HepG2 (cell line): ENCODE results near the gene COQ9. TPM values are rescaled to one million over a fixed set of nuclear protein-coding genes. Genes with fewer than 3 reads are reported as not detected.
A peak's percentile ranks its signal among the peaks of the same experiment; 100 is the strongest.

Source experiments
- ATAC-seq: fragments of 200-7000 bp; cut with Tn5 transposase; 3 replicates; pipeline ENCODE4 v1.9.1; 2020; ENCODE audit warnings: mild to moderate bottlenecking, moderate library complexity
- BruUV-seq: library from RNA; stranded (reverse); fragments of 400-500 nt; replicated peaks from 2 replicates; lab custom pipeline; 2021; lab: Mats Ljungman, UMichigan
- CTCF ChIA-PET: fragments of 300-600 bp; formaldehyde crosslinking; extraction: SDS; loops from one replicate; lab custom pipeline; 2021; ENCODE audit warnings: low total read pairs, inconsistent platforms, low intra/inter-chr PET ratio; lab: Yijun Ruan, JAX
- POLR2A ChIA-PET: fragments of 350-600 bp; sonication (Branson Sonifier 250); formaldehyde crosslinking; loops from one replicate; lab custom pipeline; 2020; ENCODE audit warnings: antibody characterized with exemption, inconsistent platforms; lab: Yijun Ruan, JAX
- DNase-seq: peaks from one replicate; pipeline ENCODE4 v3.0.0-alpha.2; 2015; ENCODE audit warnings: low spot score
- FAIRE-seq: peaks from 3 replicates; lab custom pipeline; 2011; peaks lifted over from hg19 to GRCh38; lab: Jason Lieb, UNC
- H2AFZ ChIP-seq: one replicate; pipeline ENCODE4 v1.6.1; 2011; ENCODE audit warnings: low read length, inconsistent platforms
- H3K27ac ChIP-seq: fragments of 300-600 bp; 3 replicates; pipeline ENCODE4 v1.8.0; 2011; ENCODE audit warnings: mixed run types, mild to moderate bottlenecking, mixed read lengths, low read length, inconsistent platforms; ENCODE audit not compliant: insufficient read depth; ENCODE audit errors: extremely low read length
- H3K27me3 ChIP-seq, 2 experiments: fragments of 200-600 bp in 1 of 2; 2 replicates in 1 of 2; 3 replicates in 1 of 2; pipeline versions ENCODE4 v1.6.0 to v1.8.0; 2011; ENCODE audit warnings: low read length in 2 of 2, mild to moderate bottlenecking in 2 of 2, moderate library complexity in 2 of 2, inconsistent platforms in 1 of 2; ENCODE audit not compliant: insufficient read depth in 2 of 2, control insufficient read depth in 1 of 2
- H3K36me3 ChIP-seq, 2 experiments: fragments of 200-600 bp in 1 of 2; replicated peaks in 1 of 2; 2 replicates in 1 of 2; 3 replicates in 1 of 2; pipeline versions ENCODE4 v1.5.1 to v1.8.0; 2011; ENCODE audit warnings: low read length in 2 of 2, inconsistent platforms in 1 of 2; ENCODE audit not compliant: insufficient read depth in 2 of 2, control insufficient read depth in 1 of 2
- H3K4me1 ChIP-seq: 2 replicates; pipeline ENCODE4 v1.5.1; 2012; ENCODE audit warnings: low read length, inconsistent platforms; ENCODE audit not compliant: insufficient read depth
- H3K4me2 ChIP-seq: 2 replicates; pipeline ENCODE4 v1.6.0; 2011; ENCODE audit warnings: low read depth, low read length, inconsistent platforms
- H3K4me3 ChIP-seq, 3 experiments: fragments of 200-600 bp in 1 of 3; sonication (generic), shearing (Covaris generic) in 1 of 3; replicated peaks in 1 of 3; 2 replicates each; pipeline ENCODE4 v1.5.1; 2011 to 2016; ENCODE audit warnings: low read length in 3 of 3, inconsistent platforms in 2 of 3, low read depth in 2 of 3, mild to moderate bottlenecking in 2 of 3, control low read depth in 1 of 3, mixed read lengths in 1 of 3; ENCODE audit not compliant: insufficient read depth in 1 of 3
- H3K79me2 ChIP-seq: one replicate; pipeline ENCODE4 v1.6.1; 2011; ENCODE audit warnings: low read length, inconsistent platforms; ENCODE audit not compliant: insufficient read depth
- H3K9ac ChIP-seq: 2 replicates; pipeline ENCODE4 v1.6.0; 2011; ENCODE audit warnings: mild to moderate bottlenecking, low read depth, low read length, inconsistent platforms; ENCODE audit not compliant: insufficient read depth
- H3K9me3 ChIP-seq: 2 replicates; pipeline ENCODE4 v1.5.1; 2012; ENCODE audit warnings: mild to moderate bottlenecking, low read length
- H4K20me1 ChIP-seq: 2 replicates; pipeline ENCODE4 v1.6.0; 2011; ENCODE audit warnings: inconsistent platforms, mild to moderate bottlenecking, low read length, moderate library complexity; ENCODE audit not compliant: insufficient read depth
- ESRRA ChIP-seq: sonication (generic); formaldehyde crosslinking; IDR thresholded peaks from 2 replicates; pipeline ENCODE4 v1.5.1; 2020; ENCODE audit warnings: mild to moderate bottlenecking, low read depth, missing genetic modification reagents
- GATAD2A ChIP-seq: IDR thresholded peaks from 2 replicates; pipeline ENCODE4 v1.6.1; 2016
- HDAC2 ChIP-seq: sonication (generic); formaldehyde crosslinking; IDR thresholded peaks from 2 replicates; pipeline ENCODE4 v1.4.0; 2020; ENCODE audit warnings: missing genetic modification reagents
- HNF4A ChIP-seq: sonication (generic); formaldehyde crosslinking; IDR thresholded peaks from 2 replicates; pipeline ENCODE4 v1.4.0; 2020; ENCODE audit warnings: missing genetic modification reagents
- HNF4G ChIP-seq, 2 experiments: sonication (generic) in 1 of 2; formaldehyde crosslinking in 1 of 2; IDR thresholded peaks; 2 replicates each; pipeline versions ENCODE4 v1.4.0 to v1.6.1; 2011 to 2020; ENCODE audit warnings: borderline replicate concordance in 2 of 2, low read depth in 2 of 2, mild to moderate bottlenecking in 2 of 2, low read length in 1 of 2, missing genetic modification reagents in 1 of 2, moderate library complexity in 1 of 2
- HOXA9 ChIP-seq: sonication (generic); formaldehyde crosslinking; IDR thresholded peaks from 2 replicates; pipeline ENCODE4 v1.8.1; 2022; ENCODE audit warnings: missing genetic modification reagents, mild to moderate bottlenecking, moderate library complexity, borderline replicate concordance
- ZNF629 ChIP-seq: sonication (generic); formaldehyde crosslinking; conservative IDR thresholded peaks from 2 replicates; pipeline ENCODE4 v1.5.0; 2020; ENCODE audit warnings: missing genetic modification reagents
- ZNF644 ChIP-seq: IDR thresholded peaks from 2 replicates; pipeline ENCODE4 v1.6.1; 2016; ENCODE audit warnings: low read depth
- WGBS: methylation state at CpG from one replicate; pipeline ENCODE4 v1.1.6; 2017; ENCODE audit warnings: low lambda C conversion rate; 5-methylcytosine and 5-hydroxymethylcytosine counted together
- in situ Hi-C: cut with HindIII; loops from 2 replicates; pipeline ENCODE4 v1.10.0; 2017; ENCODE audit warnings: low pct_unique_long_range_greater_than_20kb; ENCODE audit not compliant: extremely low pct_ligation_motif_present
- intact Hi-C: fragments of 100-400 bp; cut with micrococcal nuclease; formaldehyde crosslinking; loops from one replicate; pipeline ENCODE4 v1.10.0; 2022; ENCODE audit not compliant: unreplicated experiment
- polyA plus RNA-seq, 8 experiments: library from polyadenylated mRNA; depleted of rRNA in 3 of 8; stranded (reverse) in 7 of 8; unstranded in 1 of 8; fragments of >200 nt; fragmentation: Illumina TruSeq in 4 of 8; extraction: Trizol in 4 of 8; gene quantifications; 2 replicates each; pipeline versions ENCODE4 v1.2.1 to v1.2.3, GENCODE V29; 2011 to 2016; ENCODE audit warnings: low read depth in 4 of 8, missing spikeins in 1 of 8, mixed read lengths in 1 of 8; ENCODE audit not compliant: insufficient read depth in 1 of 8
- total RNA-seq, 5 experiments: library from RNA; depleted of rRNA; stranded (reverse); fragments of >200 nt; fragmentation: Illumina TruSeq; extraction: Trizol; gene quantifications; 2 replicates each; pipeline ENCODE4 v1.2.3, GENCODE V29; 2016; ENCODE audit warnings: low read depth in 1 of 5
- TF ChIP-seq, protein P1 (sequence below): sonication (generic); formaldehyde crosslinking; IDR thresholded peaks from 2 replicates; pipeline ENCODE4 v1.4.0; 2020; ENCODE audit warnings: low read depth, missing genetic modification reagents
- TF ChIP-seq, protein P2 (sequence below): sonication (generic); formaldehyde crosslinking; conservative IDR thresholded peaks from 2 replicates; pipeline ENCODE4 v1.4.0; 2020; ENCODE audit warnings: mild to moderate bottlenecking, missing genetic modification reagents, moderate library complexity
- TF ChIP-seq, protein P3 (sequence below): IDR thresholded peaks from 2 replicates; pipeline ENCODE4 v1.4.0; 2020; ENCODE audit warnings: mild to moderate bottlenecking, missing genetic modification reagents

Gene COQ9
- total and polyA plus RNA-seq, 2 of the 13 experiments (the other 11 are each of a cell fraction or from before 2014, with no cell fraction given), result 57.5 to 108 TPM

DNA sequence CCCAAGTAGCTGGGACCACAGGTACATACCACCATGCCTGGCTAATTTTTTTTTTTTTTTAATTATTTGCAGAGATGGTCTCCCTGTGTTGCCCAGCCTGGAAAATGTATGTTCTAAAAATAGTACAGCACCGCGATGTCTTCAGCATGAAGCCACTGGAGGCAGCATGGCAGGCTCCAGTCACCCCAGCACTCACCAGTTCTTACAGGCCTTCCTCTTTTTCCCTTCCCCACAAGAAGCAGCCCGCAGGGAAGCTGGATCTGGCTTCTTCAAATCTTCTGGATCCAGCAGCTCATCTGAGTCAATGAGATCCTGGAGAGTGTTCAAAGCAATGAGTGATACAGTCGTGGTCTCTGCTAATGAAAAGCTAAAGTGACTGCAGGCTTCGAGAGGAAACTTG lies 16.3 kb upstream of the COQ9 start (continued):
- TF ChIP-seq, protein P1, sequence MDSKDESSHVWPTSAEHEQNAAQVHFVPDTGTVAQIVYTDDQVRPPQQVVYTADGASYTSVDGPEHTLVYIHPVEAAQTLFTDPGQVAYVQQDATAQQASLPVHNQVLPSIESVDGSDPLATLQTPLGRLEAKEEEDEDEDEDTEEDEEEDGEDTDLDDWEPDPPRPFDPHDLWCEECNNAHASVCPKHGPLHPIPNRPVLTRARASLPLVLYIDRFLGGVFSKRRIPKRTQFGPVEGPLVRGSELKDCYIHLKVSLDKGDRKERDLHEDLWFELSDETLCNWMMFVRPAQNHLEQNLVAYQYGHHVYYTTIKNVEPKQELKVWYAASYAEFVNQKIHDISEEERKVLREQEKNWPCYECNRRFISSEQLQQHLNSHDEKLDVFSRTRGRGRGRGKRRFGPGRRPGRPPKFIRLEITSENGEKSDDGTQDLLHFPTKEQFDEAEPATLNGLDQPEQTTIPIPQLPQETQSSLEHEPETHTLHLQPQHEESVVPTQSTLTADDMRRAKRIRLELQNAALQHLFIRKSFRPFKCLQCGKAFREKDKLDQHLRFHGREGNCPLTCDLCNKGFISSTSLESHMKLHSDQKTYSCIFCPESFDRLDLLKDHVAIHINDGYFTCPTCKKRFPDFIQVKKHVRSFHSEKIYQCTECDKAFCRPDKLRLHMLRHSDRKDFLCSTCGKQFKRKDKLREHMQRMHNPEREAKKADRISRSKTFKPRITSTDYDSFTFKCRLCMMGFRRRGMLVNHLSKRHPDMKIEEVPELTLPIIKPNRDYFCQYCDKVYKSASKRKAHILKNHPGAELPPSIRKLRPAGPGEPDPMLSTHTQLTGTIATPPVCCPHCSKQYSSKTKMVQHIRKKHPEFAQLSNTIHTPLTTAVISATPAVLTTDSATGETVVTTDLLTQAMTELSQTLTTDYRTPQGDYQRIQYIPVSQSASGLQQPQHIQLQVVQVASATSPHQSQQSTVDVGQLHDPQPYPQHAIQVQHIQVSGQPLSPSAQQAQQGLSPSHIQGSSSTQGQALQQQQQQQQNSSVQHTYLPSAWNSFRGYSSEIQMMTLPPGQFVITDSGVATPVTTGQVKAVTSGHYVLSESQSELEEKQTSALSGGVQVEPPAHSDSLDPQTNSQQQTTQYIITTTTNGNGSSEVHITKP (CRISPR knock-in tag), result no peak

DNA sequence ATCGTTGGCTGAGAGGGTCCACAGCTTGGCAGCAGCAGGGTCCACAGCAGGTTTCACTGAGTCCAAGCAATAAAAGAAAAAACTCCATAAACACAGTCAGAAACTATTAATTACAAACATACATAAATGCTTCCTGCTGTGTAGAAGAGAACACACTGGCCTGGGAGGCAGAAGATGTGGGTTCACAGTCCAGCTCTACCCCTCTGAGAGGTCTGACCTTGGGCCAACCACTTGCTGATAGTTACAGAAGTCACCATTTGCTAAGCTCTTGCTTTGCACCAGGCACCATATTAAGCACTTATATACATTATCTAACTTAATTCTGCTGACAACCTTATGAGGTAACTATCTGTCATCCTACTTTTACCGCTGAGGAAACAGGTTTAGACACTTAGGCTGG lies 14.8 kb upstream of the COQ9 start:
- no peak overlapping the region for H3K9ac ChIP-seq
- ChIA-PET POLR2A (interaction anchor here (1.0 to 3.0 kb wide), 8 partner anchors 14 to 247 kb away, joined by 3 to 44 read pairs (median 5); partner anchors contain the start of genes CIAPIN1, COQ9, CX3CL1 and POLR2C), CTCF (interaction anchor here (1.2 kb wide), 1 partner anchor 13 kb away, joined by 4 read pairs; no protein-coding TSS in a partner anchor)
- no TSS peak for BruUV-seq
- H3K9me3 ChIP-seq, result no peaks in the 10 kb centered on the region
- H3K27me3 ChIP-seq, result no peaks in the 10 kb centered on the region
- no peaks in the 10 kb centered on the region for H3K79me2 ChIP-seq
- WGBS, result 85% methylated on average over 2 of the region's 2 CpGs
- intact Hi-C loops (no loop called here), in situ Hi-C loops (no loop called here)
- FAIRE-seq, result peak; percentile 39
- no peaks in the 10 kb centered on the region for H4K20me1 ChIP-seq
- H3K27ac ChIP-seq, result peak overlapping the region; percentile 9
- peaks cover 31 to 77% of the 10 kb centered on the region in 2 experiments for H3K36me3 ChIP-seq
- H3K4me2 ChIP-seq, result no peak overlapping the region
- ATAC-seq, result peak; percentile 72
- no peak overlapping the region for H3K4me3 ChIP-seq
- H3K4me1 ChIP-seq, result peaks cover 16% of the 10 kb centered on the region
- DNase-seq, result no peak
- no peak overlapping the region for H2AFZ ChIP-seq
- TF ChIP-seq HDAC2 (CRISPR knock-in tag) (peak; percentile 17; the same call in 1 of the 2 replicates), HNF4A (CRISPR knock-in tag) (peak; percentile 82), HNF4G (IDR thresholded peaks at IDR 0.05; ENCODE audit: borderline replicate concordance, low read depth, low read length) (peak; percentile 65), HNF4G (CRISPR knock-in tag; IDR thresholded peaks at IDR 0.05; ENCODE audit: borderline replicate concordance, low read depth) (no peak), GATAD2A (peak; percentile 47; the same call in 1 of the 2 replicates), ZNF629 (CRISPR knock-in tag) (no peak), ZNF644 (CRISPR knock-in tag) (0 out of 2 replicates have a peak, but pooled peaks have one; percentile 39), HOXA9 (CRISPR knock-in tag) (no peak), ESRRA (CRISPR knock-in tag) (peak; percentile 72; the same call in 1 of the 2 replicates)
- TF ChIP-seq, protein P2, sequence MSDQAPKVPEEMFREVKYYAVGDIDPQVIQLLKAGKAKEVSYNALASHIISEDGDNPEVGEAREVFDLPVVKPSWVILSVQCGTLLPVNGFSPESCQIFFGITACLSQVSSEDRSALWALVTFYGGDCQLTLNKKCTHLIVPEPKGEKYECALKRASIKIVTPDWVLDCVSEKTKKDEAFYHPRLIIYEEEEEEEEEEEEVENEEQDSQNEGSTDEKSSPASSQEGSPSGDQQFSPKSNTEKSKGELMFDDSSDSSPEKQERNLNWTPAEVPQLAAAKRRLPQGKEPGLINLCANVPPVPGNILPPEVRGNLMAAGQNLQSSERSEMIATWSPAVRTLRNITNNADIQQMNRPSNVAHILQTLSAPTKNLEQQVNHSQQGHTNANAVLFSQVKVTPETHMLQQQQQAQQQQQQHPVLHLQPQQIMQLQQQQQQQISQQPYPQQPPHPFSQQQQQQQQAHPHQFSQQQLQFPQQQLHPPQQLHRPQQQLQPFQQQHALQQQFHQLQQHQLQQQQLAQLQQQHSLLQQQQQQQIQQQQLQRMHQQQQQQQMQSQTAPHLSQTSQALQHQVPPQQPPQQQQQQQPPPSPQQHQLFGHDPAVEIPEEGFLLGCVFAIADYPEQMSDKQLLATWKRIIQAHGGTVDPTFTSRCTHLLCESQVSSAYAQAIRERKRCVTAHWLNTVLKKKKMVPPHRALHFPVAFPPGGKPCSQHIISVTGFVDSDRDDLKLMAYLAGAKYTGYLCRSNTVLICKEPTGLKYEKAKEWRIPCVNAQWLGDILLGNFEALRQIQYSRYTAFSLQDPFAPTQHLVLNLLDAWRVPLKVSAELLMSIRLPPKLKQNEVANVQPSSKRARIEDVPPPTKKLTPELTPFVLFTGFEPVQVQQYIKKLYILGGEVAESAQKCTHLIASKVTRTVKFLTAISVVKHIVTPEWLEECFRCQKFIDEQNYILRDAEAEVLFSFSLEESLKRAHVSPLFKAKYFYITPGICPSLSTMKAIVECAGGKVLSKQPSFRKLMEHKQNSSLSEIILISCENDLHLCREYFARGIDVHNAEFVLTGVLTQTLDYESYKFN (CRISPR knock-in tag), result peak; percentile 46
- TF ChIP-seq, protein P3, sequence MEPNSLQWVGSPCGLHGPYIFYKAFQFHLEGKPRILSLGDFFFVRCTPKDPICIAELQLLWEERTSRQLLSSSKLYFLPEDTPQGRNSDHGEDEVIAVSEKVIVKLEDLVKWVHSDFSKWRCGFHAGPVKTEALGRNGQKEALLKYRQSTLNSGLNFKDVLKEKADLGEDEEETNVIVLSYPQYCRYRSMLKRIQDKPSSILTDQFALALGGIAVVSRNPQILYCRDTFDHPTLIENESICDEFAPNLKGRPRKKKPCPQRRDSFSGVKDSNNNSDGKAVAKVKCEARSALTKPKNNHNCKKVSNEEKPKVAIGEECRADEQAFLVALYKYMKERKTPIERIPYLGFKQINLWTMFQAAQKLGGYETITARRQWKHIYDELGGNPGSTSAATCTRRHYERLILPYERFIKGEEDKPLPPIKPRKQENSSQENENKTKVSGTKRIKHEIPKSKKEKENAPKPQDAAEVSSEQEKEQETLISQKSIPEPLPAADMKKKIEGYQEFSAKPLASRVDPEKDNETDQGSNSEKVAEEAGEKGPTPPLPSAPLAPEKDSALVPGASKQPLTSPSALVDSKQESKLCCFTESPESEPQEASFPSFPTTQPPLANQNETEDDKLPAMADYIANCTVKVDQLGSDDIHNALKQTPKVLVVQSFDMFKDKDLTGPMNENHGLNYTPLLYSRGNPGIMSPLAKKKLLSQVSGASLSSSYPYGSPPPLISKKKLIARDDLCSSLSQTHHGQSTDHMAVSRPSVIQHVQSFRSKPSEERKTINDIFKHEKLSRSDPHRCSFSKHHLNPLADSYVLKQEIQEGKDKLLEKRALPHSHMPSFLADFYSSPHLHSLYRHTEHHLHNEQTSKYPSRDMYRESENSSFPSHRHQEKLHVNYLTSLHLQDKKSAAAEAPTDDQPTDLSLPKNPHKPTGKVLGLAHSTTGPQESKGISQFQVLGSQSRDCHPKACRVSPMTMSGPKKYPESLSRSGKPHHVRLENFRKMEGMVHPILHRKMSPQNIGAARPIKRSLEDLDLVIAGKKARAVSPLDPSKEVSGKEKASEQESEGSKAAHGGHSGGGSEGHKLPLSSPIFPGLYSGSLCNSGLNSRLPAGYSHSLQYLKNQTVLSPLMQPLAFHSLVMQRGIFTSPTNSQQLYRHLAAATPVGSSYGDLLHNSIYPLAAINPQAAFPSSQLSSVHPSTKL, result peak; percentile 57; the same call in 1 of the 2 replicates
